DND-41 (cell line): ENCODE results near the gene ST7.
A peak's percentile ranks its signal among the peaks of the same experiment; 100 is the strongest.

Experiments used
- ATAC-seq: fragments of 200-7000 bp; cut with Tn5 transposase; 3 replicates; pipeline ENCODE4 v1.9.1; 2021; ENCODE audit warnings: low read depth; ENCODE audit not compliant: insufficient read depth
- DNase-seq: peaks from one replicate; pipeline ENCODE4 v3.0.0-alpha.2; 2020
- H2AFZ ChIP-seq: 2 replicates; pipeline ENCODE4 v1.6.0; 2012; ENCODE audit warnings: low read depth, low read length
- H3K27ac ChIP-seq: 2 replicates; pipeline ENCODE4 v1.5.1; 2012; ENCODE audit warnings: low read length, inconsistent platforms
- H3K27me3 ChIP-seq: fragments of 200-600 bp; sonication (generic); 2 replicates; pipeline ENCODE4 v1.6.0; 2012; ENCODE audit warnings: low read length, mild to moderate bottlenecking, inconsistent platforms; ENCODE audit not compliant: insufficient read depth, poor library complexity
- H3K36me3 ChIP-seq: 2 replicates; pipeline ENCODE4 v1.5.1; 2012; ENCODE audit warnings: low read length, inconsistent platforms; ENCODE audit not compliant: insufficient read depth
- H3K4me1 ChIP-seq: 2 replicates; pipeline ENCODE4 v1.5.1; 2012; ENCODE audit warnings: mild to moderate bottlenecking, low read length; ENCODE audit not compliant: insufficient read depth
- H3K4me2 ChIP-seq: 2 replicates; pipeline ENCODE4 v1.6.0; 2012; ENCODE audit warnings: mild to moderate bottlenecking, moderate library complexity, low read length, inconsistent platforms; ENCODE audit not compliant: insufficient read depth
- H3K4me3 ChIP-seq, 2 experiments: fragments of 200-600 bp in 1 of 2; shearing (Covaris generic) in 1 of 2; 2 replicates each; pipeline ENCODE4 v1.5.1; 2012 to 2016; ENCODE audit warnings: inconsistent platforms in 2 of 2, low read length in 2 of 2, mild to moderate bottlenecking in 2 of 2, low read depth in 1 of 2, moderate library complexity in 1 of 2
- H3K79me2 ChIP-seq: 2 replicates; pipeline ENCODE4 v1.6.0; 2012; ENCODE audit warnings: low read length, inconsistent platforms; ENCODE audit not compliant: insufficient read depth
- H3K9ac ChIP-seq: 2 replicates; pipeline ENCODE4 v1.6.0; 2012; ENCODE audit warnings: low read depth, mild to moderate bottlenecking, inconsistent platforms, low read length, moderate library complexity
- H3K9me3 ChIP-seq: 2 replicates; pipeline ENCODE4 v1.5.1; 2012; ENCODE audit warnings: low read length, moderate library complexity, mild to moderate bottlenecking, inconsistent platforms; ENCODE audit not compliant: insufficient read depth, severe bottlenecking
- H4K20me1 ChIP-seq: 2 replicates; pipeline ENCODE4 v1.6.0; 2012; ENCODE audit warnings: low read length; ENCODE audit not compliant: insufficient read depth
- CTCF ChIP-seq: IDR thresholded peaks from 2 replicates; pipeline ENCODE4 v1.5.1; 2012; ENCODE audit warnings: borderline replicate concordance, low read length, moderate library complexity, mild to moderate bottlenecking; ENCODE audit not compliant: poor library complexity, severe bottlenecking; ENCODE audit errors: extremely low read depth
- EZH2 ChIP-seq: IDR thresholded peaks from 3 replicates; pipeline ENCODE4 v1.6.1; 2012; ENCODE audit warnings: borderline replicate concordance, low read depth, mild to moderate bottlenecking, moderate library complexity, low read length, inconsistent platforms; ENCODE audit not compliant: severe bottlenecking

ST7 gene

GRCh38 chr7:117047496-117047895 is 94.2 kb downstream of the ST7 start:
- H3K4me2 ChIP-seq, result no peak overlapping the region
- ATAC-seq, result no peak
- no peak for DNase-seq

GRCh38 chr7:117048114-117048866 is 95.0 kb downstream of the ST7 start:
- Histone ChIP-seq H3K36me3 (no peaks in the 10 kb centered on the region), H3K4me2 (no peak overlapping the region), H3K79me2 (no peaks in the 10 kb centered on the region), H2AFZ (no peak overlapping the region), H3K4me3 (no peak overlapping the region), H3K27me3 (peaks cover 27% of the 10 kb centered on the region), H3K4me1 (peaks cover 16% of the 10 kb centered on the region), H3K9ac (no peak overlapping the region), H3K27ac (no peak overlapping the region), H4K20me1 (0 out of 2 replicates have a peak, but pooled peaks cover 3% of the 10 kb centered on the region), H3K9me3 (no peaks in the 10 kb centered on the region)
- ATAC-seq (peak; percentile 91), DNase-seq (peak; percentile 66)
- no peak for TF ChIP-seq EZH2
- TF ChIP-seq CTCF, result no peak

More at GRCh38 chr7:117047496-117047895, 94.2 kb downstream of the ST7 start:
- no peak overlapping the region for H3K9ac ChIP-seq
- peaks cover 27% of the 10 kb centered on the region for H3K27me3 ChIP-seq
- no peak overlapping the region for H2AFZ ChIP-seq
- H3K27ac ChIP-seq, result no peak overlapping the region
- no peaks in the 10 kb centered on the region for H3K79me2 ChIP-seq
- TF ChIP-seq EZH2, result no peak
- peaks cover 16% of the 10 kb centered on the region for H3K4me1 ChIP-seq
- H3K4me3 ChIP-seq, result no peak overlapping the region
- no peaks in the 10 kb centered on the region for H3K9me3 ChIP-seq
- H3K36me3 ChIP-seq, result no peaks in the 10 kb centered on the region
- H4K20me1 ChIP-seq, result 0 out of 2 replicates have a peak, but pooled peaks cover 3% of the 10 kb centered on the region

GRCh38 chr7:117048882-117049281 is 95.6 kb downstream of the ST7 start:
- Histone ChIP-seq H3K4me3 (no peak overlapping the region), H3K9me3 (no peaks in the 10 kb centered on the region), H2AFZ (no peak overlapping the region), H3K27me3 (peaks cover 27% of the 10 kb centered on the region), H4K20me1 (0 out of 2 replicates have a peak, but pooled peaks cover 3% of the 10 kb centered on the region), H3K4me2 (peak overlapping the region; percentile 3; the same call in 1 of the 2 replicates), H3K36me3 (no peaks in the 10 kb centered on the region), H3K4me1 (peaks cover 16% of the 10 kb centered on the region), H3K27ac (no peak overlapping the region), H3K9ac (no peak overlapping the region), H3K79me2 (no peaks in the 10 kb centered on the region)
- ATAC-seq, result 0 out of 3 replicates have a peak, but pooled peaks have one; percentile 2
- no peak for DNase-seq
- TF ChIP-seq EZH2 (no peak), CTCF (no peak)

- no peak overlapping the region for H3K4me2 ChIP-seq
- no peak overlapping the region for H2AFZ ChIP-seq
- TF ChIP-seq EZH2 (no peak), CTCF (no peak)
- no peak overlapping the region for H3K27ac ChIP-seq
- no peak for DNase-seq
- no peaks in the 10 kb centered on the region for H3K9me3 ChIP-seq
- H3K27me3 ChIP-seq, result peaks cover 19% of the 10 kb centered on the region
- H3K36me3 ChIP-seq, result no peaks in the 10 kb centered on the region
- no peak overlapping the region for H3K9ac ChIP-seq
- H3K79me2 ChIP-seq, result no peaks in the 10 kb centered on the region
- H4K20me1 ChIP-seq, result 0 out of 2 replicates have a peak, but pooled peaks cover 3% of the 10 kb centered on the region
- no peak overlapping the region for H3K4me3 ChIP-seq
- peaks cover 16% of the 10 kb centered on the region for H3K4me1 ChIP-seq
- ATAC-seq, result no peak
Observed at GRCh38 chr7:117051808-117052207, 98.5 kb downstream of the ST7 start.
